ENCODE measurements around the gene STXBP1.

GRCh38 chr9:127613583-127613954, 1.5 kb downstream of the STXBP1 start:
- TF ChIP-seq ZNF124 (CRISPR knock-in tag; IDR thresholded peaks at IDR 0.05) (no peak), FOXJ3 (CRISPR knock-in tag; IDR thresholded peaks at IDR 0.05; ENCODE audit: borderline replicate concordance) (no peak), CREM (IDR thresholded peaks at IDR 0.05) (no peak), CREM (CRISPR knock-in tag; IDR thresholded peaks at IDR 0.05) (no peak), PCBP1 (IDR thresholded peaks at IDR 0.05; ENCODE audit: borderline replicate concordance, low read depth, low read length) (no peak), ETV5 (CRISPR knock-in tag; IDR thresholded peaks at IDR 0.05; ENCODE audit: borderline replicate concordance) (no peak), CTCF (CRISPR knock-in tag; IDR thresholded peaks at IDR 0.05) (no peak), ATF7 (IDR thresholded peaks at IDR 0.05) (no peak), ATF7 (CRISPR knock-in tag; IDR thresholded peaks at IDR 0.05) (no peak), EP300 (IDR thresholded peaks at IDR 0.05; ENCODE audit: low read depth in 2 of 2, low read length in 2 of 2) (no peak), EP300 (CRISPR knock-in tag; IDR thresholded peaks at IDR 0.05; ENCODE audit: borderline replicate concordance) (no peak), RAD21 (CRISPR knock-in tag; IDR thresholded peaks at IDR 0.05) (no peak)

All from HepG2 (cell line).